Upper lobe of left lung (tissue), 6 donors: Measurements from ENCODE around the gene IGFL1. TPM values are rescaled to one million over a fixed set of nuclear protein-coding genes. Genes with fewer than 3 reads are reported as not detected.
"Not testable (repeated sequence)": the region's sequence is repeated elsewhere in the genome, so short reads cannot be mapped to it uniquely, and the experiment has no call there.

ENCODE experiments used
- ATAC-seq, 2 donors: fragments of 200-7000 bp; cut with Tn5 transposase; one replicate each; pipeline ENCODE4 v1.9.1; 2022; ENCODE audit warnings: mild to moderate bottlenecking in 2 of 2, moderate library complexity in 2 of 2; ENCODE audit not compliant: low FRiP score in 2 of 2
- DNase-seq, 2 donors: peaks; one replicate each; pipeline ENCODE4 v3.0.0-alpha.2; 2019 to 2020
- H3K27ac ChIP-seq, 4 donors: fragments of 200-600 bp; sonication (generic); one replicate each; pipeline ENCODE4 v1.5.1; 2016 to 2019
- H3K27me3 ChIP-seq, 4 donors: fragments of 200-600 bp; sonication (generic); one replicate each; pipeline ENCODE4 v1.5.1; 2017 to 2019
- H3K36me3 ChIP-seq, 4 donors: fragments of 200-600 bp; sonication (generic); one replicate each; pipeline ENCODE4 v1.5.1; 2016 to 2019
- H3K4me1 ChIP-seq, 4 donors: fragments of 200-600 bp; sonication (generic); one replicate each; pipeline ENCODE4 v1.5.1; 2018 to 2019
- H3K4me3 ChIP-seq, 4 donors: fragments of 200-600 bp; sonication (generic); one replicate each; pipeline ENCODE4 v1.5.1; 2017 to 2019; ENCODE audit warnings: mild to moderate bottlenecking in 2 of 4, moderate library complexity in 1 of 4
- H3K9me3 ChIP-seq, 4 donors: fragments of 200-600 bp; sonication (generic); one replicate each; pipeline ENCODE4 v1.5.1; 2018 to 2019
- EP300 ChIP-seq, 4 donors: sonication (generic); formaldehyde crosslinking; IDR thresholded peaks; one replicate each; pipeline ENCODE4 v1.5.1; 2017; ENCODE audit warnings: antibody characterized with exemption in 4 of 4, control low read depth in 2 of 4
- POLR2A ChIP-seq, 4 donors: fragments of 450-650 bp; IDR thresholded peaks; one replicate each; pipeline ENCODE4 v1.5.1; 2016 to 2017; ENCODE audit warnings: antibody characterized with exemption in 4 of 4, mild to moderate bottlenecking in 2 of 4
- POLR2AphosphoS5 ChIP-seq, 2 donors: sonication (generic); formaldehyde crosslinking; IDR thresholded peaks; one replicate each; pipeline ENCODE4 v1.5.1; 2017; ENCODE audit warnings: antibody characterized with exemption in 2 of 2
- WGBS, 2 donors: methylation state at CpG; one replicate each; pipeline ENCODE4 v1.1.5; 2017 to 2018; 5-methylcytosine and 5-hydroxymethylcytosine counted together
- total RNA-seq, 6 donors: library from RNA; depleted of rRNA in 4 of 6; stranded (reverse); fragments of >200 nt in 4 of 6; gene quantifications; one replicate each; pipeline versions ENCODE4 v1.1.0 to v1.2.1, GENCODE V29; 2016 to 2021
- TF ChIP-seq, protein P1 (sequence below), 6 experiments: fragments of 450-650 bp in 4 of 6; fragments of 200-600 bp in 2 of 6; sonication (generic) in 2 of 6; IDR thresholded peaks; one replicate each; pipeline ENCODE4 v1.5.1; 2016 to 2019; ENCODE audit warnings: antibody characterized with exemption in 6 of 6
- donor health status: DM: no; HTN: no; CAD: no; lungs with moderate emphysema.
- donor health status: DM: no; HTN: yes; CAD: no; lungs with severe emphysema.

IGFL1 gene
- total RNA-seq, 6 donors from 2014 or later: not detected

DNA sequence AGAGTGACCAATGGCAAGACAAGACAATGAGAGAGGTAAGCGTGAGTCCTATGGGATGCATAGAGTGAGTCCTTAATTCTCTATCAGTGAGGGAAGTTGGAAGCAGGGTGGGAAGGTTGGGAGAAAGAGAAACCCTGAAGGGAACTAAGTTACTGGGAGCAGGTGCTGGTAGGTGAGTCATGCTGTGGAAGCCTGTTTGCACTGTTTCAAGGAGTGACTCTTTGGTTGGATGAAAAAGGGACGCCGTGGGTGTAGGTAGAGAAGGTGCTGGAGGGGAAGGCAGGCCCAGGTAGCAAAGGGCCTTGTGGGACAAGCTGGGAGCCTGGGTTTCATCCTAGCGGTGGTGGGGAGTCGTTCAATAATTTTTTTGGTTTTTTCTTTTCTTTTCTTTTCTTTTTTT is 21.9 kb downstream of the IGFL1 start:
- Histone ChIP-seq H3K27ac (no peak overlapping the region), H3K9me3 (no peaks in the 10 kb centered on the region), H3K4me3 (no peak overlapping the region), H3K27me3 (no peaks in the 10 kb centered on the region), H3K4me1 (no peaks in the 10 kb centered on the region), H3K36me3 (no peaks in the 10 kb centered on the region)
- no peak for ATAC-seq
- TF ChIP-seq, protein P1, sequence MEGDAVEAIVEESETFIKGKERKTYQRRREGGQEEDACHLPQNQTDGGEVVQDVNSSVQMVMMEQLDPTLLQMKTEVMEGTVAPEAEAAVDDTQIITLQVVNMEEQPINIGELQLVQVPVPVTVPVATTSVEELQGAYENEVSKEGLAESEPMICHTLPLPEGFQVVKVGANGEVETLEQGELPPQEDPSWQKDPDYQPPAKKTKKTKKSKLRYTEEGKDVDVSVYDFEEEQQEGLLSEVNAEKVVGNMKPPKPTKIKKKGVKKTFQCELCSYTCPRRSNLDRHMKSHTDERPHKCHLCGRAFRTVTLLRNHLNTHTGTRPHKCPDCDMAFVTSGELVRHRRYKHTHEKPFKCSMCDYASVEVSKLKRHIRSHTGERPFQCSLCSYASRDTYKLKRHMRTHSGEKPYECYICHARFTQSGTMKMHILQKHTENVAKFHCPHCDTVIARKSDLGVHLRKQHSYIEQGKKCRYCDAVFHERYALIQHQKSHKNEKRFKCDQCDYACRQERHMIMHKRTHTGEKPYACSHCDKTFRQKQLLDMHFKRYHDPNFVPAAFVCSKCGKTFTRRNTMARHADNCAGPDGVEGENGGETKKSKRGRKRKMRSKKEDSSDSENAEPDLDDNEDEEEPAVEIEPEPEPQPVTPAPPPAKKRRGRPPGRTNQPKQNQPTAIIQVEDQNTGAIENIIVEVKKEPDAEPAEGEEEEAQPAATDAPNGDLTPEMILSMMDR (IDR thresholded peaks at IDR 0.05): no peak
- TF ChIP-seq POLR2AphosphoS5 (IDR thresholded peaks at IDR 0.05) (no peak), POLR2A (IDR thresholded peaks at IDR 0.05) (no peak), EP300 (IDR thresholded peaks at IDR 0.05) (no peak)
- no peak for DNase-seq
- 71 to 72% methylated on average over 5 of the region's 5 CpGs for WGBS, 2 donors

DNA sequence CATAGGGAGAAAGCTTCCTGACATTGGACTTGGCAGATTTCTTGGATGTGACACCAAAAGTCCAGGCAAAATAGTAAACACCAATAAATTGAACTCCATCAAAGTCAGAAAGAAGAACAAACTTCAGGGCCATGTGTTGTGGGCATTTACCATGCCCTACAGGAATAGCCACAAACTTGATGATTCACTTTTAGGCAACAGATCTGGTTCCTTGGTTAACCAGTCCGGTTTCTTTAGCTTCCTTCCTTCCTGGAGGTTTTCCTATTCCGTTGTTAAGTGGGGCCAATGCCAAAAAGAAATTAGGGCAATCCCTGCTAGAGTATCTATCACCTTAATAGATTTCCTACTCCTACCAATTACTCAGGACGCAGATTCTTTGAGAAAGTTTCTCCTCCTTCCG is 25.2 kb downstream of the IGFL1 start:
- no peak overlapping the region for H3K4me3 ChIP-seq
- DNase-seq (no peak), ATAC-seq (no peak)
- H3K27me3 ChIP-seq: no peaks in the 10 kb centered on the region
- TF ChIP-seq POLR2A (IDR thresholded peaks at IDR 0.05): no peak
- no peak for TF ChIP-seq POLR2AphosphoS5 (IDR thresholded peaks at IDR 0.05)
- TF ChIP-seq, protein P1 (IDR thresholded peaks at IDR 0.05): no peak
- TF ChIP-seq EP300 (IDR thresholded peaks at IDR 0.05): no peak
- no peak overlapping the region for H3K27ac ChIP-seq
- H3K9me3 ChIP-seq: no peaks in the 10 kb centered on the region
- H3K4me1 ChIP-seq: no peaks in the 10 kb centered on the region
- WGBS, 2 donors: 59 to 66% methylated on average over 4 of the region's 4 CpGs
- H3K36me3 ChIP-seq: no peaks in the 10 kb centered on the region

DNA sequence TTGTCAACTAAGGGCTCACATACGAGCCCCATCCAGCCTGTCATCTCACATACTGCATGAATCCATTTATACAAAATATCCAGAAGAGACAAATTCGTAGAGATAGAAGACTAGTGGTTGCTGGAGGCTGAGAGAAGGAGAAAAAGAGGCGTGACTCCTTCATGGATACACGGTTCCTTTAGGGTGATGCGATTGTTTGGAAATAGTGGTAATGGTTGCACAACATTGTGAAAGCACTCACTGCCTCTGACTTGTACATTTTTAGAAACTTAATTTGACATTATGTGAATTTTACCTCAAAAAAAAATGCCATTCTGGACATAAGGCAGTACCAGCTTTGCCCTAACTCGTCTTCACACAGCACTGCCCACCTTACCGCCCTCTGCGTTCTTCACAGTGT is 27.3 kb downstream of the IGFL1 start:
- no peak for ATAC-seq
- Histone ChIP-seq H3K4me1 (no peaks in the 10 kb centered on the region), H3K27me3 (no peaks in the 10 kb centered on the region), H3K4me3 (no peak overlapping the region), H3K27ac (no peak overlapping the region), H3K36me3 (no peaks in the 10 kb centered on the region), H3K9me3 (no peaks in the 10 kb centered on the region)
- WGBS, 2 donors: 55 to 70% methylated on average over 8 of the region's 8 CpGs
- no peak for TF ChIP-seq EP300 (IDR thresholded peaks at IDR 0.05)
- no peak for TF ChIP-seq POLR2AphosphoS5 (IDR thresholded peaks at IDR 0.05)
- no peak for TF ChIP-seq POLR2A (IDR thresholded peaks at IDR 0.05)
- TF ChIP-seq, protein P1 (IDR thresholded peaks at IDR 0.05): no peak
- DNase-seq: no peak

DNA sequence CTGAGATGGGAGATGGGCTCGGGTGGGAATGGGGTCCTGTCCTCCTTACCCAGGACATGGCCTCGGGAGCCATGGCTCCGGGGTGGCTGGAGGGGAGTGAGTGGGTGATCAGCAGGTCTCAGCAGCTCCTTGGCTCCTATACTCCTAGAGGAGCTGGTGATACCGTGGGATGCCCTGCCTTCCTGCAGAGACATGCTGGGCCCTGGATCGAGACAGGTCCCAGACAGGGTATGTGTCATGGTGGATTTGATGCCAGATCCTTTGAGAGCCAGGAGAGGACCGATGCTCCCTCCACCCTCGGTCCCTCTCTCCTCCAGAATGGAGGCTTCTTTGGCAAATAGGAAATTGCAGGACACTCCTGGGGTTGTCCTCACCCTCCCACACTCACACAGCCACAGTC is 32.0 kb downstream of the IGFL1 start:
- DNase-seq, ATAC-seq, H3K4me3 ChIP-seq, H3K4me1 ChIP-seq, H3K27me3 ChIP-seq, H3K27ac ChIP-seq, H3K36me3 ChIP-seq, H3K9me3 ChIP-seq: not testable (repeated sequence)
- 76 to 84% methylated on average over 5 to 7 of the region's 7 CpGs for WGBS, 2 donors

DNA sequence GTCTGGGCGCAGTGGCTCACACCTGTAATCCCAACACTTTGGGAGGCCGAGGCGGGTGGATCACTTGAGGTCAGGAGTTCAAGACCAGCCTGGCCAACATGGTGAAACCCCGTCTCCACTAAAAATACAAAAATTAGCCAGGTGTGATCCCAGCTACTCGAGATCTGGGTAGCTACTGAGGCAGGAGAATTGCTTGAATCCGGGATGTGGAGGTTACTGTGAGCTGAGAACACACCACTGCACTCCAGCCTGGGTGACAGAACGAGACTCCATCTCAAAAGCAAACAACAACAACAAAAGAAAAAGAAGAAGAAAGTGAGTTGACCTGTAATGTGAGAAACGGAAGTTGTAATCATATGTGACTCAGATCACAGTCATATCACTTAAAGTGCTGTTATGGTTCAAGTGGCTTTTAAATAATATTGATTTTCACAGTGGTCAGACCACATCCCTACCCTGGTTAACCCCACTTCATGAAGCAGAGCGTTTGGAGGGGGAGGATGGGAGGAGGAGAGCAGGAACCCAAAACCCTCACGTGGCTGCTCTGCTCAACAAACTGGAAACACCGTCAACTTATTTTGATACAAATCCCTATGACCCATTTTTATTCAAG is 33.2 kb downstream of the IGFL1 start:
- peak in 1 of 2 donors; percentile 36 for DNase-seq
- TF ChIP-seq EP300 (IDR thresholded peaks at IDR 0.05) (peak in 1 of 4 donors; percentile 13), POLR2AphosphoS5 (IDR thresholded peaks at IDR 0.05) (peak in 1 of 2 donors; percentile 32)
- H3K36me3 ChIP-seq, H3K4me3 ChIP-seq, H3K9me3 ChIP-seq, H3K27me3 ChIP-seq, H3K27ac ChIP-seq, H3K4me1 ChIP-seq: not testable (repeated sequence)
- ATAC-seq: peak in 1 of 2 donors; percentile 62
- WGBS, 2 donors: 33 to 40% methylated on average over 11 of the region's 11 CpGs

DNA sequence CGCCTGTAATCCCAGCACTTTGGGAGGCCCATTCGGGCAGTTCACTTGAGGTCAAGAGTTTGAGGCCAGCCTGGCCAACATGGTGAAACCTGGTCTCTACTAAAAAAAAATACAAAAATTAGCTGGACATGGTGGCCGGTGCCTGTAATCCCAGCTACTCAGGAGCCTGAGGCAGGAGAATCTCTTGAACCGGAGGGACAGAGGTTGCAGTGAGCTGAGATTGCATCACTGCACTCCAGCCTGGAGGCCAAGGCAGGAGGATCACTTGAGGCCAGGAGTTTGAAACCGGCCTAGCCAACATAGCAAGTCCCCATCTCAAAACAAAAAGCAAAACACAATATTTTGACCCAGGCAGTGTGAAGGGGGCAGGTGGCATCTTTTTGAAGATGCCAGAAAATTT is 35.3 kb downstream of the IGFL1 start:
- H3K27ac ChIP-seq, H3K36me3 ChIP-seq, H3K4me1 ChIP-seq, H3K4me3 ChIP-seq, ATAC-seq, H3K9me3 ChIP-seq, DNase-seq, H3K27me3 ChIP-seq: not testable (repeated sequence)
- WGBS, 2 donors: 72 to 82% methylated on average over 5 of the region's 5 CpGs
